GM12891 (cell line): Measurements from ENCODE around the gene P2RY8.

Source experiments
- POLR2A ChIP-seq: IDR thresholded peaks from 2 replicates; pipeline ENCODE4 v1.6.1; 2011; ENCODE audit warnings: low read depth, low read length, control low read depth
- POLR2AphosphoS5 ChIP-seq: IDR thresholded peaks from 2 replicates; pipeline ENCODE4 v1.6.1; 2011; ENCODE audit warnings: low read depth, low read length, control low read depth
- SPI1 ChIP-seq: IDR thresholded peaks from 2 replicates; pipeline ENCODE4 v1.6.1; 2011; ENCODE audit warnings: low read depth, low read length, control low read depth
- TAF1 ChIP-seq: IDR thresholded peaks from 2 replicates; pipeline ENCODE4 v1.6.1; 2011; ENCODE audit warnings: low read depth, low read length, control low read depth

- TF ChIP-seq POLR2A (no peak; the same call in none of the 2 replicates), POLR2AphosphoS5 (no peak), SPI1 (no peak), TAF1 (no peak)
These were observed 118.8 kb downstream of the P2RY8 start for GRCh38 chrX:1417921-1418771.
